K562 (cell line): ENCODE results near the gene PEAR1.

ENCODE experiments used
- CBX2 ChIP-seq: fragments of 200-600 bp; sonication (generic); IDR thresholded peaks from one replicate; pipeline ENCODE4 v1.6.1; 2012; ENCODE audit warnings: mild to moderate bottlenecking, low read length, inconsistent platforms; ENCODE audit not compliant: insufficient read depth, poor library complexity, severe bottlenecking
- HDGF ChIP-seq: fragments of 450-650 bp; IDR thresholded peaks from 2 replicates; pipeline ENCODE4 v1.6.1; 2016
- POLR2A ChIP-seq: fragments of 450-650 bp; conservative IDR thresholded peaks from 2 replicates; pipeline ENCODE4 v1.6.1; 2016
- POLR2AphosphoS2 ChIP-seq: IDR thresholded peaks from 2 replicates; pipeline ENCODE4 v1.6.1; 2012; ENCODE audit warnings: low read length, improper control_type of control experiment
- RAD21 ChIP-seq, 2 experiments: fragments of 250-450 bp in 1 of 2; fragments of 450-650 bp in 1 of 2; sonication (Bioruptor Pico) in 1 of 2; formaldehyde crosslinking in 1 of 2; IDR thresholded peaks in 1 of 2; conservative IDR thresholded peaks in 1 of 2; 2 replicates each; pipeline versions ENCODE4 v1.4.0 to v1.8.0; 2020 to 2022; ENCODE audit warnings: mild to moderate bottlenecking in 2 of 2, moderate library complexity in 1 of 2
- ZBTB34 ChIP-seq: fragments of 250-450 bp; sonication (Bioruptor Pico); IDR thresholded peaks from 2 replicates; pipeline ENCODE4 v1.8.0; 2021; ENCODE audit warnings: mild to moderate bottlenecking, moderate library complexity
- ZNF436 ChIP-seq: fragments of 250-450, 450-650 bp; sonication (Bioruptor Pico); formaldehyde crosslinking; IDR thresholded peaks from 2 replicates; pipeline ENCODE4 v1.7.0; 2020; ENCODE audit warnings: mild to moderate bottlenecking
- ZNF780A ChIP-seq: fragments of 250-450 bp; sonication (Bioruptor Pico); IDR thresholded peaks from 2 replicates; pipeline ENCODE4 v1.5.0; 2021; ENCODE audit warnings: mild to moderate bottlenecking
- TF ChIP-seq, protein P1 (sequence below): fragments of 450-650 bp; IDR thresholded peaks from 2 replicates; pipeline ENCODE4 v1.6.1; 2017; ENCODE audit warnings: antibody characterized with exemption
- TF ChIP-seq, protein P2 (sequence below): fragments of 450-650 bp; conservative IDR thresholded peaks from 2 replicates; pipeline ENCODE4 v1.6.1; 2016; ENCODE audit warnings: missing genetic modification characterization, low read depth, mild to moderate bottlenecking, control low read depth, missing compliant biosample characterization
- TF ChIP-seq, protein P3 (sequence below): sonication (generic); formaldehyde crosslinking; IDR thresholded peaks from 2 replicates; pipeline ENCODE4 v1.4.0; 2020; ENCODE audit warnings: mild to moderate bottlenecking, missing genetic modification reagents

DNA sequence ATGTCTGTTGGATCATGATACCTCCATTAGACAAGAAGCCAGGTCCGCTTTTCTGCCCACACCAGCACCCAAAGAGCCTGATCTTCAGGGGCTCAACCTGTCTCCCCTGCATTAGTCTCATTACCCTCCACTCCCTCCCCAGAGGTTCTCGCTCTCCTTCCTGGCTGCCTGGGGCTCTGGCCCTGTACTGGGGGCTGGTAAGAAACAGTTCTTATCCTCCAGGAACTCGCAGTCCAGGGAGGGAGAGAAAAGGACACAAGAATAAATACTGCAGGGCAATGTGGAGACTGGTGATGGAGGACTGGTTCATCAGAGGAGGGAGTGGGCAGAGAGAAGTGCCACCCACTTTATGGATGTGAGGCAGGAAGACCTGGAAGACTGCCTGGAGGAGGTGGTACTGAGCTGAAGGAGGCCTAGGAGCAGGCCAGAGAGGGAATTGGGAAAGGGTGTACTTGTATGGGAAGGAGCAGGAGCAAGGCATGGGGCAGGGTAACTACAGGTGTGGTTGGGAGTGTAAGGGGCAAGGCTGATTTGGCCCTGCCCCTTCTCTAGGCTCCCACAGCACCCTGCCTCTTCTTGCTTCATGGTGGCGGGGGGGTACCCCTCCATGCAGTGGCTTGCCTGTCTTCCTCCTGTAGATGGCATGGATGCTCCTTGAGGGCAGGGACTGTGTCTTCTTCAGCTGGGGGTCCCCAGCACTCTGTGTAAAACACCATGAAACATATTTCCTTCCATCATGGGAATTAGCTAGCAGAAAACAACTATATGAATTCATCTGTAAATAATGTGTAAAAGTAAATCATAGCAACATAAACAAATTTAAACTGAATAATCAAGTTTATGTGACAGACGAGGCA lies 31.9 kb downstream of the PEAR1 start:
- TF ChIP-seq ZNF780A (CRISPR knock-in tag) = no peak
- TF ChIP-seq ZBTB34 (CRISPR knock-in tag) = no peak
- no peak for TF ChIP-seq CBX2
- TF ChIP-seq HDGF = 0 out of 2 replicates have a peak, but pooled peaks have one; percentile 25
- TF ChIP-seq, protein P1, sequence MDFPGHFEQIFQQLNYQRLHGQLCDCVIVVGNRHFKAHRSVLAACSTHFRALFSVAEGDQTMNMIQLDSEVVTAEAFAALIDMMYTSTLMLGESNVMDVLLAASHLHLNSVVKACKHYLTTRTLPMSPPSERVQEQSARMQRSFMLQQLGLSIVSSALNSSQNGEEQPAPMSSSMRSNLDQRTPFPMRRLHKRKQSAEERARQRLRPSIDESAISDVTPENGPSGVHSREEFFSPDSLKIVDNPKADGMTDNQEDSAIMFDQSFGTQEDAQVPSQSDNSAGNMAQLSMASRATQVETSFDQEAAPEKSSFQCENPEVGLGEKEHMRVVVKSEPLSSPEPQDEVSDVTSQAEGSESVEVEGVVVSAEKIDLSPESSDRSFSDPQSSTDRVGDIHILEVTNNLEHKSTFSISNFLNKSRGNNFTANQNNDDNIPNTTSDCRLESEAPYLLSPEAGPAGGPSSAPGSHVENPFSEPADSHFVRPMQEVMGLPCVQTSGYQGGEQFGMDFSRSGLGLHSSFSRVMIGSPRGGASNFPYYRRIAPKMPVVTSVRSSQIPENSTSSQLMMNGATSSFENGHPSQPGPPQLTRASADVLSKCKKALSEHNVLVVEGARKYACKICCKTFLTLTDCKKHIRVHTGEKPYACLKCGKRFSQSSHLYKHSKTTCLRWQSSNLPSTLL = no peak
- TF ChIP-seq, protein P2, sequence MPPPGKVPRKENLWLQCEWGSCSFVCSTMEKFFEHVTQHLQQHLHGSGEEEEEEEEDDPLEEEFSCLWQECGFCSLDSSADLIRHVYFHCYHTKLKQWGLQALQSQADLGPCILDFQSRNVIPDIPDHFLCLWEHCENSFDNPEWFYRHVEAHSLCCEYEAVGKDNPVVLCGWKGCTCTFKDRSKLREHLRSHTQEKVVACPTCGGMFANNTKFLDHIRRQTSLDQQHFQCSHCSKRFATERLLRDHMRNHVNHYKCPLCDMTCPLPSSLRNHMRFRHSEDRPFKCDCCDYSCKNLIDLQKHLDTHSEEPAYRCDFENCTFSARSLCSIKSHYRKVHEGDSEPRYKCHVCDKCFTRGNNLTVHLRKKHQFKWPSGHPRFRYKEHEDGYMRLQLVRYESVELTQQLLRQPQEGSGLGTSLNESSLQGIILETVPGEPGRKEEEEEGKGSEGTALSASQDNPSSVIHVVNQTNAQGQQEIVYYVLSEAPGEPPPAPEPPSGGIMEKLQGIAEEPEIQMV (tag) = no peak
- no peak for TF ChIP-seq POLR2A
- no peak for TF ChIP-seq POLR2AphosphoS2
- TF ChIP-seq, protein P3, sequence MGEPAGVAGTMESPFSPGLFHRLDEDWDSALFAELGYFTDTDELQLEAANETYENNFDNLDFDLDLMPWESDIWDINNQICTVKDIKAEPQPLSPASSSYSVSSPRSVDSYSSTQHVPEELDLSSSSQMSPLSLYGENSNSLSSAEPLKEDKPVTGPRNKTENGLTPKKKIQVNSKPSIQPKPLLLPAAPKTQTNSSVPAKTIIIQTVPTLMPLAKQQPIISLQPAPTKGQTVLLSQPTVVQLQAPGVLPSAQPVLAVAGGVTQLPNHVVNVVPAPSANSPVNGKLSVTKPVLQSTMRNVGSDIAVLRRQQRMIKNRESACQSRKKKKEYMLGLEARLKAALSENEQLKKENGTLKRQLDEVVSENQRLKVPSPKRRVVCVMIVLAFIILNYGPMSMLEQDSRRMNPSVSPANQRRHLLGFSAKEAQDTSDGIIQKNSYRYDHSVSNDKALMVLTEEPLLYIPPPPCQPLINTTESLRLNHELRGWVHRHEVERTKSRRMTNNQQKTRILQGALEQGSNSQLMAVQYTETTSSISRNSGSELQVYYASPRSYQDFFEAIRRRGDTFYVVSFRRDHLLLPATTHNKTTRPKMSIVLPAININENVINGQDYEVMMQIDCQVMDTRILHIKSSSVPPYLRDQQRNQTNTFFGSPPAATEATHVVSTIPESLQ (CRISPR knock-in tag) = no peak
- TF ChIP-seq RAD21 (CRISPR knock-in tag; conservative IDR thresholded peaks at IDR 0.05 in 1 of 2, IDR thresholded peaks at IDR 0.05 in 1 of 2) = no peak
- TF ChIP-seq ZNF436 (CRISPR knock-in tag) = peak; percentile 60; the same call in 1 of the 2 replicates
